KG1 (cell line): ENCODE data around the gene TBC1D22A.

Source experiments
- DNase-seq: peaks from one replicate; lab custom pipeline; 2025; lab: John Stamatoyannopoulos, UW

The TBC1D22A gene

GRCh38 chr22:46737105-46737975 is 25.1 kb upstream of the TBC1D22A start:
- peak; percentile 58 for DNase-seq

DNA sequence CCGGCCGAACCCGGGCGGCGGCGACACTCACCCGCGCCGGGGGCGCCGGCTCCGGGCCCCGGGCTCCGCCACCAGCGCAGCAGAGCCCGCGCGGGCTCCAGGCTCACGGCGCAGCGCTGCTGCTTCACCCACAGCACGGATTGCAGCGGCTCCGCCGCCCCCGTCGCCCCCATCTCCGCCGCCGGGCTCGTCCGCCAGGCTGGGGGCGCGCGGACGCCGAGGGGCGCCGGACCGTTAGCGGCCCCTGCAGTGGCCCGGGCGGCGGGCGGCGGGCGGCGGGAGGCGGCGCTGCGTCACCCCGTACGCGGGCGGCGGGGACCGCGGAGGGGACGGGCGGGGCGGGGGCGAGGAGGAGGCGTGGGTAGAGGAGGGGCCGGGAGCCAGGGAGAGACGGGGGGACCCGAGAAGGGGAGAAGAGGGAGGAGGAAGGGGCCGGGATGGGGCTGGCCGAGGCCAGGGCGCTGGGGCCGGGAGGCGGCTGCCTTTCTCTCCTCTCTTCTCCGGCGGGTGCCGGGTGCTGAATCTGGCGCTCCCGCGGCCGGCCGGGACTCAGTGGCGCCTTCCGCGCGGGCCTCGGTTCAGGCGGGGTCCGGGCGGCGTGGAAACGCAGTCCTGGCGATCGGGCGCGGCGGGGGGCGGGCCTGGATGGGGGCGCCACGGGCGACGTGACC is 24.3 kb upstream of the TBC1D22A start, which contains the start of gene CERK:
TSS of gene CERK (minus strand) at position 277 of the 671 bp plus-strand sequence. CDS start at position 173, 104 bp downstream.
- peak; percentile 16 for DNase-seq

GRCh38 chr22:46738647-46739093 is 23.8 kb upstream of the TBC1D22A start:
- no peak for DNase-seq

DNA sequence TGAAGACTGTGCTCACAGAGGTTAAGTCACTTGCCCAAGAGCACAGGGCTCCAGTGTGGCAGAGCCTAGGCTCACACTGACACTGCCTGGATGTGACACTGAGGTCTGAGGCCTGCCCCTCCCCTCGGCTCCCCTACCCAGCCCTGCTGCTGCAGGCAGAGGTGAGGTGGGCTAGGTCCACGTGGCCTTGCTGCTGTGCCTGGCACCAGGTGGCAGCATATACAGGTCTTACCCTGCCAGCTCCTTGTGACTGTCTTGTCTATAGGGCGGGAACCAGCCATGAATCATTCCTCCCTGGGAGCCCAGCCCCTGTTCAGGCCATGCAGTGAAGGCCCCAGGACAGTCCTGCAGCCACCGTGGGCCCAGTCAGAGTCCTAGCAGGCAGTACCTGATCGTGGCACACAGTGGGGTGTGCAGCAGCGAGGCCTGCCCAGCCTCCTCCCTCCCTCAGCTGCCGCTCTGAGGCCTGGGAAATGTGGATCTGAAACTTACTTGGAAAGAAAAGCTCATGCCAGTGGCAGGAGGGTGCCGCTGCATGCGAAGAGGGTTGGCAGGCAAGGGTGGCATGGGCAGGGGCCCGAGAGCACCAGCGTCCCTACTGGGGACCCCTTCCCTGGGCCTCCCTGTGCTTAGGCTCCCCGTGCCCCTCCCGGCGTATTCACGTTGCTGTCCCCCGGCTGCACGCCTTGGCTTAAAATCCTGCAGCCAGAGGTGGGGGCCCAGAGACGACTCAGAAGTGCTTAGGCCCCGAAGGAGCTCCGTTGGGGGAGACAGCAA is 23.2 kb upstream of the TBC1D22A start:
- no peak for DNase-seq

DNA sequence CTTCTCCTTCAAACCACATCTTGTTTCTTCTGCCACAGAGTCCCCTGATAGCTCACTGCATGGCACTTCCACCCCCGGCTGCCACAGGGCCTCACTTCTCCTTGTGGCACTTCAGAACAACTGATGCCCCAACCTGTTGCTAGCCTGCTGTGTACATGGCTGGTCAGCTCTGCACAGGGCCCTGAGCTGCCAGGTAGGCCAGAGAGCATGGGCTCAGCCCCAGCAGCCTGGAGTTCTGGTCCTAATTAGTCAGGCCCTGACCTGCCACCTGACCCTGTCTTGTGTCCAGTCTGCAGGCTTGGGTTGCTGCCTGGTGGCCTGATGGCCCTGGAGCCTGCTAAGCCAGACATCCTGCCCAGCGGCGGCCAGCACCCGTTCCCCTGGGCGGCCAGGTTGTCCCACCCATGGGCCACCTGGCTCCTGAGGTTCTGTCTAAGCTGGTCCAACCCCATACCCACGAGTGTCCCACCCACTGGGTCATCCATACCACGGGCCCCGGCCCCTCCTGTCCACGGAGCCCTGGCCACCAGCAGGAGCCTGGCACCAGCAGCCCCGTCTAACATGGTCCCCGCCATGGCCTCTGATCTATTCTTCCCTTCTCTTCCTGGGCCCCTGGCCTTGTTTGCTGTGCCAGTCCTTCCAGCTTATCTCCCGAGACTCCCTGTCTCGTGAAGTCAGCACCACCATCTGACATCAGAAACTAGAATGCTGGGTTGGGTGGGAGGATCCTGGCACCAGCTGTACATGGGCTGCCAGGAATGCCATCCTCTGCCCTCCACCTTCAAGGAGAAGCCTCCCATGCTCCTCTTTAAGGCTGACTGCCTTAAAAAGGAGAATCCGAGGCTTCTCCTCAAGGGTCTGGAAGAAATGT is 21.3 kb upstream of the TBC1D22A start:
- DNase-seq = no peak

DNA sequence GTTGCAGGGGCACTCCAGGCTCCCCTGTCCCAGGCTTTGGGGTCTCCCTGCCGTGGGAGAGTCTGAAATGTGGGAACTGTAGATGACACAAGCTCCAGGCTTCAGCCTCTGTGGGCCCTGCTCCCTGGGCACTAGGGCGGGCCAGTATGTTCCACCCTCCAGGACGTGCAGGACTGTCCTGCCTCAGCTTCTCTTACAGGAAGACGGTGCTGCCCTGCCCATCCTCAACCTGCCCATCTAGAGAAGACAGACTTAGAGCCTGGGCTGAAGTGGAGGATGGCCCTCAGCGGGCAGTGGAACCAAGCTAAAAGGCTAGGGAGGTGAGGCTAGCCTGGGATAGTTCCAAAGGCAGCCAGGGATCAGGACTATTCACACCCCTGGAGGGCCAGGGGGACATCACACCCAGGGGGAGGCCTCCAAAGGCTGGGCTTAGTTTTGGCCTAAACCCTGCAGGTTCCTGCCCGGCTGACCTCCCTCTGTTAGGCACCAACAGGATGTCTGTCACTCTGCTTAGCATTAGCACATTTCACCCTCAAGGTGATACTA is 20.4 kb upstream of the TBC1D22A start:
- no peak for DNase-seq

DNA sequence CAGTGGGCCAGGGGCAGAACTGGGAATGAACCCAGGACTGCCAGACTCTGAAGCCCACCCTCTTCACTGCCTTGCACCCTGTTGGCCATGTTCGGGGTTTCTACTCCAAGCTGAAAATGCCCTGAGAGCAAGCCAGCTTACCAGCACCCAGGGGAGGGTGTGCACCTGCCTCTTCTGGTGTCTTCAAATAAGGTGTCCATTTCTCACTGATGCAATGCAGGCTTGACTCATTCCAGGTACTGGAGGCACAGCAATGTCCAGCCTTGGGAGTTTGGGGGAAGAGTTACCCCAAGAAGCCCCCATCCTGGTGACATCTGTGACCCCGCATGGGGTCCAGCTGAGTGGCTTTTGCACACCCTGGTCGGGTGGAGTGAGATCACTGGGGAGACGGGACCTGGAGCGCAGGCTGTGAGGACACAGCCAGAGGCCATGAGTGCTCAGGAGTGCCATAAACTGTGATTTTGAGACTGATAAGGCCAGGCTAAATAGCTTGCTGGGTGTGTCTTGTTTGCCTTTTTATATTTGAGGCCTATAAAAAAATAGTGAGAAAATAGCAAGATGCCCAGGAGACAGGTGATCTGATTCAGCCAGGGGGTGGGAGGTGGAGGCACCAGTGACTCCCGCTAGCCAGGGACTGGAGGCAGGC is 19.8 kb upstream of the TBC1D22A start:
- no peak for DNase-seq

DNA sequence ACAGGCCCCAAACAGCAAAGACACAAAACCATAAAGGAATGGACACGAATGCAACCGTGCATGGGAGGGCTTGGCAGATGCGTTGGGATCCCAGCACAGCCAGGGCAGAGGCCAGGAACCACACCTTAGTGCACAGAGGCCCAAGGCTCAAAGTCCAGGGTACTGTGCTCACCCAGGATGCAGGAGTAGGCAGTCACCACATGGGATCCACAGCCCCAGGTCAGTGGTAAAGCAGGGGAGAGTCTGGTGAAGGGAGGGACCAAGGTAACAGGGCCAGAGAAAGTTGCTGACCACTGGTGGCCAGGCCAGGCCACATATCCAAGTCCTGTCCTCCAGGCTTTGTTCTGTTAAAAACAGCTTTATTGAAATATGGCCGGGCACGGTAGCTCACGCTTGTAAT is 17.9 kb upstream of the TBC1D22A start:
- DNase-seq = no peak

DNA sequence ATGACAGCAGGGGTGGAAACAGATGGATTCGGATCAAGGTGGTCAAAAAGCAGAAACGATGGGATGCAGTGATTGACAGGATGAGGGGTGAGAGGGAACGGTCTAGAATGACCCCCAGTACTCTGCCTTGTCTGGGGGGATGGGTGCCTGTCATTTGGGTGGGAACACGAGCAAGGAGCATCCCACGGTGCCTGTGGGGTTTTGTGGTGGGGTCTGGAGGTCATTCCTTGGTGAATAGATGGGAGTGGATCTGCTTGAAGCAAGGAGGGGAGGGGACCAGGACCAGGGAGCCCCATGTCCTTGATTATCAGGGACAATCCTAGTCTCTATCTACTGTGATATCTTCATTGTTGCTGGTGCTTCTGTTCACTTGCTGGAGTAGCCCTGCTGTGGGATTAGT is 16.3 kb upstream of the TBC1D22A start:
- no peak for DNase-seq

GRCh38 chr22:46746620-46747019 is 15.8 kb upstream of the TBC1D22A start:
- no peak for DNase-seq

- no peak for DNase-seq
These were observed 14.8 kb upstream of the TBC1D22A start for GRCh38 chr22:46747646-46748045.

- DNase-seq = no peak
These were observed 14.1 kb upstream of the TBC1D22A start for GRCh38 chr22:46748206-46748907.

DNA sequence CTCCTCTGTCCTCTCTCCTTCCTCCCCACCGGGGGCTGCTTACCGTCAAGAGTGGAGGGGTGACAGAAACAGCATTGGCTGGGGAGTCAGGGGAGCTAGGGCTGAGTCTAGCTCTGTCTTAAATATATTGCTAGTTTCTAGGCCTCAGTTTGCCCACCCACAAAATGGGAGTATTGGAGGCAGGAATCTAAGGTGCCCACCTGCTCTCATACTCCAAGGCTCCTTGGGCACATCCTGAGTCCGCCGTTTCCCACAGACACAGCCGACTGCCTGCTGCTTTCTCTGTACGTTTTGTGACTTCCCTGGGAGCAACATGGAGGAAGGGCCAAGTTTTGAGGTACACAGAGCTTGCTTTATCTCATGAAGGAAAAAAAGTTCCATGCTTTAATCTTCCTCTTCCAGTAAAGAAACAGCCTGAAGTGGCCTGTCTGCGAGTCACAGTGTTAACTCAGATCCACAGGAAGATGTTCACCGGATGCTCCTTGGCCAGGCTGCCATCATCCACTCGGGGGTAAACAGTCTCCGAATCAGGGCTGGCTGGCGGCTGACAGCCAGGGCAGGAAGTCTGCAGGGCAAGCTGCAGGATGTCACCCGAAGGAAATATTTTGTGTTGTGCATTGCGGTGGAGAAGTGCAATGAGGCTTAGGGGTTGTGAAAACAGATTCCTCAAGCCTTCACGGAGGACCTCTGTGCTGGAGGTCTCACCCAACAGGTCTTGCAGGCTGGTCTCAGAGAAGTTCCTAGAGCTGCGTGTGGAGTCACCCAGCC is 13.4 kb upstream of the TBC1D22A start:
- no peak for DNase-seq

DNA sequence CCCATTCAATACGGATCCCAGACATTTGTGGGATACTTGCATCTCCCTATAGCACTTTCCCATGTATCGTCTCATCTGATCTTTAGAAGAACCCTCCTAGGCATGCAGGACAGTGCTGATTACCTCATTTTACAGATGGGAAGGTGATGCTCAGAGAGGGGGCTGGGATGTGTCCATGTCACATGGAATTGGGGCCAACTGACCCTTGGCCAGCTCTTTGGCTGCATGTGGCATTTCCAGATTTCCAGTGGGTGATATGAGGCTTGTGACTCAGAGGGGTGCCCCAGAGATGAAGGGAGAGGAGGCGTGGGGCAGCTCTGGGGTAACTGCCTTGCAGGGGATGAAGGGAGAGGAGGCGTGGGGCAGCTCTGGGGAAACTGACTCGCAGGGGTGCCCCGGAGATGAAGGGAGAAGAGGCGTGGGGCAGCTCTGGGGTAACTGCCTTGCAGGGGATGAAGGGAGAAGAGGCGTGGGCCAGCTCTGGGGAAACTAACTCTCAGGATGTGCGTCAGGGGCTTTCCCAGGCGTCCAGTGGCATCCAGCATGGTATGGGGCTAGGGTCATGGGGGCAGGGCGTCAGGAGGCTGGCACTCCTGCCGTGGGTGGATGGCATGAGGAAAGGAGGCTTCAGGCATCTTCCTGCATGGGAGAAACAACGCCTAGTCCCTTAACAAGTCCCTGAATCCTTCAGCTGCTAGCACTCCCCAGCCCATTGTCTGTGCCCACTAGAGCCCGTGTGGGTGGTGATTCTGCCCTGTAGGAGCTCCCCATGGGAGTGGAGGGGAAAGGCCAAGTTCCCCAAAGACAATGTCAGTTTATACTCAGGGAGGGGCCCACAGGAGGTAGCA is 12.5 kb upstream of the TBC1D22A start:
- DNase-seq = no peak

DNA sequence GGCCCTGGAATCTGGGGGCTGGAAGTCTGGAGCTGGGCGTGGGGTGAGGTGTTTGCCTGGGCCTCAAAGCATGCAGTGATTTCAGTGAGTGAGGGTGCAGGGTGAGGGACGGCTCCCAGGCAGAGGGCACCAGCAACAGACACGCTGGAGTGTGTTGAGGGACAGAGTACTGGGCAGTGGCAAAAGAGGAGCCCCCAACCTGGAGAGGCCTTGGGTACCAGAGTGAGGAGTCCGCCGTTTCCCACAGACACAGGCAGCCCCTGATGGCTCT is 12.0 kb upstream of the TBC1D22A start:
- no peak for DNase-seq

DNA sequence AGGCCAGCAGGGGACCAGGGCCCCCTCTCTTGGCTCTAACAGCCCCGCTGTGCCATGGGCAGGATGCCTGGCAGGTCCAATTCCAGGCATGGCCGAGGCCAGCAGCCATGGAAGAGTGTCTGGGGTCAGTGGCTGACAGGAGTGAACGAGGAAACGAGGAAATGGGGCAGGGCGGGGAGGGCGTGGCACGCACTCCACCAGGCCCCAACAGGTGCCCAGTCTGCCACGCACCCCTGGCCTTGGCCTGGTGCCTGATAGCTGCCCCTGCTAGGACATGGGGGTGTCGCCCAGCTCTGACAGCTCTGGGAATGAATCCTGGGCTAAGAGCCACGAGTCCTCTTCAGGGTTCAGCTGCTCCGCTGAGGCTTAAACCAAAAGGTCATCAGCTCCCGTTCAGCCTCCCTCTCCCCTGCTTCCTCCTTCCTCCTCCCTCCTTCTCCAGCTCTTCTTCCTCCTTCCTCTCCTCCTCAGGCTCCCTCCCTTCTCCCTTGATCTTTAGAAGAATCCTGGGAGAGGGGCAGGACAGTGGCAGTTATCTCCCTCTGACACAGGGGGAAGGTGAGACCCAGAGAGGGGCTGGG is 11.5 kb upstream of the TBC1D22A start:
- no peak for DNase-seq

DNA sequence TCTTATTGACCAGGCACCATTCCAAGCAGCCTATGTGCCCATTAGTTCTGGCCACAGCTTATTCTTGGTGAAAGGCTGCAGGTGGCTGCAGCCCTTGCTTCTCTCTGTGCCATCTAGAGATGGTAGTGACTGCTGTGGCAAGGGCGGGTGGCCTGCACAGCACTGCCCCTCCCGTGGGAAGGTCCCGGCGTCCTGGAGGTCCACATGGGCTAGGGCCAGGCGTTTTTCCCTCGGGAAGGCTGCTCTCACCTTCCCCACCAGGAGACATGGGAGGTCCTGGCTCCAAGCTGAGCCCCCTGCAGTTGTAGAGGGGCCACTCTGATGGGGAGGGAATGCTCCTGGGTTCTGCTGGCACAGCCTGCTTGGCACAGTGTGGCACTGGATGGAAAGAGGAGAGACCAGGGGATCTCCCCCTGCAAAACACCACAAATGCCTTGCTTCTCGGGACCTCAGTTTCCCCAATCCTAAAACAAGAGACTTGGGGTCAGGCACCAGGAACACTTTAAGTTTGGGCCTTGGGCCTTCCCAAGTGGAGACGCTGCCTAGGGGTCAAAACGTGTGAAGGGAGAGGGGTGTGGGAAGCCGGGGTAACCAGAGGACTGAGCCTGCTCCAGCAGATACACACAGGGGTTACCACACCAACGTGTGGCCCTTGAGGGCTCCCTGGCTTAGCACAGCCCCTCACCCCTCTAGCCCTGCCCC is 10.0 kb upstream of the TBC1D22A start:
- DNase-seq = no peak

- DNase-seq = no peak
These were observed 9.5 kb upstream of the TBC1D22A start for GRCh38 chr22:46752988-46753310.
